Right lobe of liver (tissue), 4 donors: ENCODE measurements around the gene ZNF365.

ENCODE experiments used
- POLR2A ChIP-seq: fragments of 450-650 bp; IDR thresholded peaks from one replicate; pipeline ENCODE4 v1.6.1; 2017; ENCODE audit warnings: antibody characterized with exemption, mild to moderate bottlenecking
- TF ChIP-seq, protein P1 (sequence below), 4 donors: fragments of 200-600 bp in 3 of 4; fragments of 450-650 bp in 1 of 4; IDR thresholded peaks; one replicate each; pipeline versions ENCODE4 v1.5.1 to v1.8.0; 2016 to 2022; ENCODE audit warnings: antibody characterized with exemption in 4 of 4, mild to moderate bottlenecking in 2 of 4
- donor health status: DM: no; HTN: no; CAD: no.
- donor health status: DM: no; HTN: no; CAD: no.
- donor health status: DM: no; HTN: yes; CAD: no.

DNA sequence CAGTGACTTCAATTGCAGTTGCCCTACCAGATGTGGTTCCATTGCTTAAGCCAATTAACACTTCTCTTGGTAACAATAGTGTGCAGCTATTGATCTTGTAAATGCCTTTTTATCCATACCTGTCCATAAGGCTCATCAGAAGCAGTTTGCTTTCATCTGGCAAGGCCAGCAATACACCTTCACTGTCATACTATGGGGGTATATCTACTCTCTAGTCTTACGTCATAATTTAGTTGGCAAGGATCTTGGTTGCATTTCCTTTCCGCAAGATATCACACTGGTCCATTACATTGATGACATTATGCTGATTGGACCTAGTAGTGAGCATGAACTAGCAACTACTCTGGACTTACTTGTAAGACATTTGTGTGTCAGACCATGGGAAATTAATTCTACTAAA is 17.7 kb upstream of the ZNF365 start:
- TF ChIP-seq, protein P1, sequence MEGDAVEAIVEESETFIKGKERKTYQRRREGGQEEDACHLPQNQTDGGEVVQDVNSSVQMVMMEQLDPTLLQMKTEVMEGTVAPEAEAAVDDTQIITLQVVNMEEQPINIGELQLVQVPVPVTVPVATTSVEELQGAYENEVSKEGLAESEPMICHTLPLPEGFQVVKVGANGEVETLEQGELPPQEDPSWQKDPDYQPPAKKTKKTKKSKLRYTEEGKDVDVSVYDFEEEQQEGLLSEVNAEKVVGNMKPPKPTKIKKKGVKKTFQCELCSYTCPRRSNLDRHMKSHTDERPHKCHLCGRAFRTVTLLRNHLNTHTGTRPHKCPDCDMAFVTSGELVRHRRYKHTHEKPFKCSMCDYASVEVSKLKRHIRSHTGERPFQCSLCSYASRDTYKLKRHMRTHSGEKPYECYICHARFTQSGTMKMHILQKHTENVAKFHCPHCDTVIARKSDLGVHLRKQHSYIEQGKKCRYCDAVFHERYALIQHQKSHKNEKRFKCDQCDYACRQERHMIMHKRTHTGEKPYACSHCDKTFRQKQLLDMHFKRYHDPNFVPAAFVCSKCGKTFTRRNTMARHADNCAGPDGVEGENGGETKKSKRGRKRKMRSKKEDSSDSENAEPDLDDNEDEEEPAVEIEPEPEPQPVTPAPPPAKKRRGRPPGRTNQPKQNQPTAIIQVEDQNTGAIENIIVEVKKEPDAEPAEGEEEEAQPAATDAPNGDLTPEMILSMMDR (IDR thresholded peaks at IDR 0.05), result no peak
- TF ChIP-seq POLR2A, result no peak
